Muscle of leg (tissue), 11 donors: ENCODE measurements around the gene C16orf92. TPM values are rescaled to one million over a fixed set of nuclear protein-coding genes. Genes with fewer than 3 reads are reported as not detected.

Experiments
- DNase-seq: peaks from one replicate; pipeline ENCODE4 v3.0.0; 2013
- H3K27ac ChIP-seq: one replicate; pipeline ENCODE4 v1.5.1; 2013; ENCODE audit warnings: mild to moderate bottlenecking, low read length, control low read depth
- H3K27me3 ChIP-seq: one replicate; pipeline ENCODE4 v1.6.1; 2013; ENCODE audit warnings: low read length; ENCODE audit not compliant: control insufficient read depth, insufficient read depth
- H3K36me3 ChIP-seq: one replicate; pipeline ENCODE4 v1.6.1; 2013; ENCODE audit warnings: low read length; ENCODE audit not compliant: control insufficient read depth, insufficient read depth
- H3K4me1 ChIP-seq: one replicate; pipeline ENCODE4 v1.6.1; 2013; ENCODE audit warnings: low read length; ENCODE audit not compliant: control insufficient read depth, insufficient read depth
- H3K4me3 ChIP-seq: one replicate; pipeline ENCODE4 v1.5.1; 2013; ENCODE audit warnings: low read length, control low read depth
- H3K9me3 ChIP-seq: replicated peaks from 2 replicates; pipeline ENCODE4 v1.6.1; 2013; ENCODE audit warnings: low read depth, low read length; ENCODE audit not compliant: control insufficient read depth
- WGBS: methylation state at CpG from one replicate; pipeline ENCODE4 v1.1.5; 2013; ENCODE audit warnings: missing lambda C conversion rate; ENCODE audit not compliant: insufficient coverage; 5-methylcytosine and 5-hydroxymethylcytosine counted together
- polyA plus RNA-seq, 8 donors: library from polyadenylated mRNA; unstranded; fragments of 120-200 nt; gene quantifications; one replicate each; pipeline versions ENCODE4 v1.2.1 to v1.2.3, GENCODE V29; 2013; ENCODE audit warnings: inconsistent platforms in 1 of 8, low replicate concordance in 1 of 8; ENCODE audit not compliant: insufficient read length in 8 of 8, insufficient read depth in 1 of 8
- total RNA-seq: library from RNA; stranded (reverse); fragments of 120-200 nt; gene quantifications from one replicate; pipeline ENCODE4 v1.2.4, GENCODE V29; 2013

Gene C16orf92
- total and polyA plus RNA-seq, 9 donors = not detected

DNA sequence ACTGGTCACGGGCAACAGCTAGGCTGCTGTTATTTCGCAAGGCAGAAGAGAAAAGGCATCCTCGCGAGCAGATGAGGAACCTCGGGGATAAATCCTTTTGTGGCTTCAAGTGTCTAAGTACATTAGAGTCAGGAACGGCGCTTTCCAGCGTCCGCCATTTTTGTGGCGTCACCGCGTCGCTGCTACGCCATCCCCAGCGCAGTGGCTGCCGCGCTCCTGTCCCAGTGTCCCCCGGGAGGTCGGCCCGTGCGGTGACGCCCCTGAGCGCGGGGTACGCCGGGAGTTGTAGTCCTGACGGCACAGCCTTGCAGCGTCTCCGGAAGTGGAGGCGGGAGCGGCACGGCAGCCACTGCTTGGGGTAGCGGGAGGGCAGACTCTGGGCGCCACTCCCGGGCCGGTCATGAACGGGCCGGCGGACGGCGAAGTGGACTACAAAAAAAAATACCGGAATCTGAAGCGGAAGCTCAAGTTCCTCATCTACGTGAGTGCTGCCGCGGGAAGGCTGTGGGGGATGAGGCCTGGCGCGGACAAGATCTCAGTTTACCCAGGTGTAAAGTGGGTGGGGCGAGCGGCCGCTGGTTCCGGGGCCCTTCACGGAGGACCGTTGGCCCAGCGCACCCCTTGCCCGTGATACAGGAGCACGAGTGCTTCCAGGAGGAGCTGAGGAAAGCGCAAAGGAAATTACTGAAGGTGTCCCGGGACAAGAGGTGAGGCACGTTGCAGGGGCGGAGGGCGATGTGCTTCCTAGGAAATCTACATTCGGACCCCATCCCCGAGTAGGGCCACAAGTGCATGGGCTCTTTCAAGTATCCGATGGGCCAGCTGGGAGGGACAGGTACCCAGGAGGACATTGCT is 26.9 kb upstream of the C16orf92 start, which contains the start of gene INO80E:
INO80E (plus strand) TSS at position 331 of the 855 bp plus-strand sequence; CDS start at position 401, 70 bp downstream.
- under 1% methylated on average over 65 of the region's 65 CpGs for WGBS
- DNase-seq = peak; percentile 99
- Histone ChIP-seq H3K4me3 (peak within 1 kb of the TSS; percentile 71), H3K27me3 (no peaks in the 10 kb centered on the region), H3K36me3 (peaks cover 50% of the 10 kb centered on the region), H3K27ac (peak within 1 kb of the TSS; percentile 98), H3K4me1 (peaks cover 17% of the 10 kb centered on the region), H3K9me3 (no peaks in the 10 kb centered on the region)

DNA sequence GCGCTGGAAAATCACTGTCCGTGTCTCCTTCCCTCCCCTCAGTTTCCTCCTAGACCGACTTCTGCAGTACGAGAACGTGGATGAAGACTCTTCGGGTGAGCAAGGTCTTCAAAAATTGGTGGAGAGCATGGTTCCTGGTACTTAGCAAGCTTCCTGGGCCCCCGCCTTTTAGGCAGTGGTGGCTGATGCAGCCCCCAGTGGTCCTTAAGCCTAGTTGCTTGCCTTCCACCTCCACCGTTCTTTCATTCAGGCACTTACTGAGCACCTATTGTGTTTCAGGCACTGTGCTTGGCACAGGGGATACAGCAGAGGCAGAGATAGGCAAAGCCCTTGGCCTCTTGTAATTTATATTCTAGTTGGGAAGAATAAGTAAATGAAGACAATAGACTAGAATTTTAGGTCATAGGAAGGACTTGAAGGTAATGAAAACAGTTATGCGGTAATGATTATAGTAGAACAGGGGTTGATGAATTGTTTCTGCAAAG is 26.2 kb upstream of the C16orf92 start:
- Histone ChIP-seq H3K36me3 (peaks cover 49% of the 10 kb centered on the region), H3K4me1 (peaks cover 17% of the 10 kb centered on the region), H3K4me3 (peak overlapping the region; percentile 71), H3K27me3 (no peaks in the 10 kb centered on the region), H3K9me3 (no peaks in the 10 kb centered on the region), H3K27ac (no peak overlapping the region)
- WGBS = 0% methylated on average over 1 of the region's 9 CpGs
- no peak for DNase-seq

DNA sequence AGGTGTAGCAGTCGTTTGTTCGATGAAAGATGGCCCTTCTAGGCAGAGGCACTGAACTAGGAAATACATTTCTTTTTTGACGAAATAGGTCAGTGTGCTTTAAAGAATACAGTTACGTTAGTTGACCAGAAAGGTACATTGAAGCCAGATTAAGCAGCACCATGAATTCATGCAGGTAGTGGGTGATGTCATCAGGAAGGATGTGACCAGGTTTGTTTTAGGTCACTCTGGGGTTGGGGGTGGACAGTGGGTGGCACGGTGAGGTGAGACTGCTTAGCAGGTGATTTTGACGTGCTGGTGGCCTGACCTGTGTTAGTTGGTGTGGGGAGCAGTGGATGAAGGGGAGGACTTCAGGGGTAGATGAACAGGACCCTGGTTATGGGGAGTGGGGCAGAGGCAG is 23.4 kb upstream of the C16orf92 start:
- Histone ChIP-seq H3K36me3 (peaks cover 48% of the 10 kb centered on the region), H3K4me1 (peaks cover 14% of the 10 kb centered on the region), H3K27ac (no peak overlapping the region), H3K9me3 (no peaks in the 10 kb centered on the region), H3K4me3 (no peak overlapping the region), H3K27me3 (no peaks in the 10 kb centered on the region)
- WGBS = 91% methylated on average over 6 of the region's 6 CpGs
- no peak for DNase-seq

DNA sequence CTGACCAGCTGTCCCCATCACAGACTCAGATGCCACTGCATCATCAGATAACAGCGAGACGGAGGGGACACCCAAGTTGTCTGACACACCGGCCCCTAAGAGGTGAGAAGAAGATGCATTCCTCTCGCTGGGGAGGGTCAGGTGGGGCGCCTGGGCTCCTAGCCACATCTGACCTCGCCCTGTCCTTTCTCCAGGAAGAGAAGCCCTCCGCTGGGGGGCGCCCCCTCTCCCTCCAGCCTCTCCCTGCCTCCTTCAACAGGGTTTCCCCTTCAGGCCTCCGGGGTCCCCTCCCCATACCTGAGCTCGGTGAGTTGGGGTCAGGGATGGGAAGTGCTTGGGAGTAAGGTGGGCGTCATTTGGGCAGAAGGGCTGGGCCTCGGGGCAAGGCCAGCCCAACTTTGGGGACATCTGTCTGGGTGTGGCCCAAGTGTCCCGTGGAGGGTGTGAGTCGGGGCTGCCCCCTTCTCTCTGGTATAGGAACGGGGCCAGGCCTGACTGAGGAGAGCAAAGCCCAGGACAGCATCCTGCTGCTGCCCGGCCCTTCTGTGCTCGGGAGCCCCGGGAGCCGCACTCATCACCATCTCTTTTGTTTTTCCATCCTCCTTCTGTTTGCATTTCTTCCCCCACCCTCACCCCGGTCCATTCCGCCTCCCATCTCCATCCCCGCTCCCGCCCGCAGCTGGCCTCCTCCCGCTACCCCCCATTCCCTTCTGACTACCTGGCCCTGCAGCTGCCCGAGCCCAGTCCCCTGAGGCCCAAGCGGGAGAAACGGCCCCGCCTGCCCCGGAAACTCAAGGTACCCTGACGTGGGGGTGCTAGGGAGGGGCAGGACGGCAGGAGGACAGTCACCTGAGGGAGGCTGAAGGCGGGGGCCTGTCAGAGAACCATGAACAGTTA is 22.0 kb upstream of the C16orf92 start:
- Histone ChIP-seq H3K4me3 (no peak overlapping the region), H3K9me3 (no peaks in the 10 kb centered on the region), H3K27me3 (no peaks in the 10 kb centered on the region), H3K27ac (no peak overlapping the region), H3K4me1 (peaks cover 9% of the 10 kb centered on the region), H3K36me3 (peaks cover 49% of the 10 kb centered on the region)
- DNase-seq = no peak
- WGBS = 66% methylated on average over 25 of the region's 33 CpGs

DNA sequence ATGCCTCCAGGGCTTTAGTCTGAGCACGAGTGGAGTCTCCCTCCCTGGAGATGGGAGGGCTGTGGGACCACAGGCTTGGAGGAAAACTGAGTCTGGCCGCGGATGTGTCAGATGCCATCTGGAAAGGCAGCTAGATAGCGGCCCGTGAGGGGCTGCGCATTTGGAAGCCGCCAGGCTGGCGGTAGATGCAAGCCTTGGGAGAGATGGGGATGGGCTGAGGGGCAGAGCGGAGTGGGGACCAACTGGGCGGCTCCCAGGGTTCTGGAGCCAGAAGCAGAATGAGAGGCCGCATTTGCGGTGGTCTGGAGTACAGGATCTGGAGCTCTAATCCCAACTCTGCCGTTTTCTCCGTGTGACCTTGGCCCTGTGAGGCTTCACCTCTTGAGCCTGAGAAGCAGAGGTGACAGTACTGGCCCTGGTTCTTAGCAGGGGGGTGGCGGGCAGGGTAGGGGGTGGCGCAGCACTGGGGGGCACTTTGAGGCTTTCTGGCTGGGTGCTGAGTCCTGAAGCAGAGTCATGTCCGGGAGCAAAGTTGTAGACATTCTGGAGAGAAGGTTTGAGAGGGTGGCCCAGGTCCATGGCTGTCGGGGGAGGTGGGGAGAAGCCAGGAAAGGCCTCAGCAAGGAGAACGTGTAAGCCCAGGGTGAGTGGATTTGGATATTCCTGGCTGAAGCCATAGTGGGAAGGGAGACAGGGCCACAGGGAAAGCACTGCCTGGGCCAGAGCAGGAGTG is 20.2 kb upstream of the C16orf92 start:
- Histone ChIP-seq H3K4me1 (peaks cover 3% of the 10 kb centered on the region), H3K27me3 (no peaks in the 10 kb centered on the region), H3K9me3 (no peaks in the 10 kb centered on the region), H3K27ac (no peak overlapping the region), H3K36me3 (peaks cover 49% of the 10 kb centered on the region), H3K4me3 (no peak overlapping the region)
- 79% methylated on average over 19 of the region's 19 CpGs for WGBS
- no peak for DNase-seq

DNA sequence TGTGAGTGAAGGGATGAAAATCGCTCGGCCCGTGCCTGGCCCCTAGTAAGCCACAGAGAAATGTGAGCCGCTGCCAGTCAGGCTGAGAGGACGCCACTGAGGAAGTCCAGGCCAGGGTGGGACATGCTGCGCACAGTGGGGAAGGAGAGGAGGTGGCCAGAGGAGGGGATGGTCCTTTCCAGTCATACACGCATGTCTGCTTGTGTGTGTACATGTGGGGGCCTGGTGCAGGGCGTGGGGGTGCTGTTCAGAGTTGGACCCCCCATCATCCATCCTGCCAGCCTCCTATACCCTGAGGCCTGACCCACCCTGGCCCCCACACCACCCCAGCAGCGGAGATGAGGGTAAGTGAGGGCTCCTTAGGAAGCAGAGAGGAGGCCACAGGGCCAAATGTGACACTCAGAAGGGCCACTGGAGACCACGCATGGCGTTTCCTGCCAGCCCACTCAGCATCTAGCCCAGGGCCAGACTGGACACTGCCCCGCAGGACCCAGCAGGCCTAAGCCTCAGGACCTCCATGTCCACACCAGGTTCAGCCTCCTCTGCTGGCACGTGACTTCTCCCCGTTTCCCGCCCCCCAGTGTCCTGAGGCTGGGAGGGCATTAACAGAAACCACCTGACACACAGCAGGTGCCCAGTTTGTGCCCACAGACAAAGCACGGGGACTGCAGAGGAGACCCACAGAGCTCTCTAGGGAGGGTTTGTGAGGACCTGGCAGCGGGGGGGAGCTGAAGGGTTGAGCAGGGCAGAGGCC is 19.2 kb upstream of the C16orf92 start:
- Histone ChIP-seq H3K27me3 (peaks cover 6% of the 10 kb centered on the region), H3K27ac (no peak overlapping the region), H3K4me1 (peaks cover 3% of the 10 kb centered on the region), H3K4me3 (no peak overlapping the region), H3K36me3 (peaks cover 48% of the 10 kb centered on the region), H3K9me3 (no peaks in the 10 kb centered on the region)
- 78% methylated on average over 8 of the region's 17 CpGs for WGBS
- DNase-seq = no peak

DNA sequence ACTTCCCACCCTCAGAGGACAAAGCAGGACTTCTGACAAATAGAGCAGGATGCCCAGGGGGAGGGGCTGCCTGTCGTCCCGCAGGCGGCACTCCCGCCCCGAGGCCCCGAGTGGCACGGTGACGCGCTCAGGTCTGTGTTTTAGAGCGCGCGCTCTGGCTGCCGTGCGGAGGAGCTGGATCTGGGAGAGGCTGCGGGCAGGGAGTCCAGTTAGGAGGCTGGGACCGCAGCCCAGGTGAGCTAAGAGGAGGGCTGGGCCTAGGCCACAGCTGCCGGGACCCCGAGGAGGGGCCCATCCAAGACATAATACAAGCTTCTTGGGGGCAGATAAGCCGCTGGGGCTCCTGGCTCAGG is 18.6 kb upstream of the C16orf92 start:
- Histone ChIP-seq H3K4me1 (peaks cover 3% of the 10 kb centered on the region), H3K9me3 (no peaks in the 10 kb centered on the region), H3K27me3 (peaks cover 11% of the 10 kb centered on the region), H3K36me3 (peaks cover 44% of the 10 kb centered on the region), H3K27ac (no peak overlapping the region), H3K4me3 (no peak overlapping the region)
- no peak for DNase-seq
- 80% methylated on average over 16 of the region's 19 CpGs for WGBS

DNA sequence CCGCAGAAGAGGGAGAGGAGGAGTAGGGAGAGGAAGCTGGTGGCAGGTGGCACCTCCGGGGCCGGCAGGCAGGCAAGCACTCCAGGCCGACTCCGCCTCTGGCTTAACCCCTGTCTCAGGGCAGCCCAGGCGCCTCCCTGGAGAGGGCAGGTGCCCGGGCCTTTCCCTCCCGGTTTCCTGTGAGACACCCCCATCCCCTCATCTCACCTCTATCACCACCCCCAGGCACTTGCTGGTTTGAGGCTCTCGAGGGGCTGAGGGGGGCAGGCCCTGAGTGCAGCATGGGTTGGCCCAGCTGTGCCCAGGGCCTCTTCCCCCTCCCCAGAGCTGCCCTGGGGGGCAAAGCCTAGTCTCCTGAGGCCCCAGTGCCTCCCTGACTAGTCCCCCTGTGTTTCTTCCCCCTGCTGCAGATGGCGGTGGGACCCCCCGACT is 18.2 kb upstream of the C16orf92 start:
- Histone ChIP-seq H3K4me3 (no peak overlapping the region), H3K4me1 (peaks cover 3% of the 10 kb centered on the region), H3K27ac (no peak overlapping the region), H3K36me3 (peaks cover 42% of the 10 kb centered on the region), H3K27me3 (peaks cover 16% of the 10 kb centered on the region), H3K9me3 (no peaks in the 10 kb centered on the region)
- no peak for DNase-seq
- WGBS = 38% methylated on average over 4 of the region's 11 CpGs

DNA sequence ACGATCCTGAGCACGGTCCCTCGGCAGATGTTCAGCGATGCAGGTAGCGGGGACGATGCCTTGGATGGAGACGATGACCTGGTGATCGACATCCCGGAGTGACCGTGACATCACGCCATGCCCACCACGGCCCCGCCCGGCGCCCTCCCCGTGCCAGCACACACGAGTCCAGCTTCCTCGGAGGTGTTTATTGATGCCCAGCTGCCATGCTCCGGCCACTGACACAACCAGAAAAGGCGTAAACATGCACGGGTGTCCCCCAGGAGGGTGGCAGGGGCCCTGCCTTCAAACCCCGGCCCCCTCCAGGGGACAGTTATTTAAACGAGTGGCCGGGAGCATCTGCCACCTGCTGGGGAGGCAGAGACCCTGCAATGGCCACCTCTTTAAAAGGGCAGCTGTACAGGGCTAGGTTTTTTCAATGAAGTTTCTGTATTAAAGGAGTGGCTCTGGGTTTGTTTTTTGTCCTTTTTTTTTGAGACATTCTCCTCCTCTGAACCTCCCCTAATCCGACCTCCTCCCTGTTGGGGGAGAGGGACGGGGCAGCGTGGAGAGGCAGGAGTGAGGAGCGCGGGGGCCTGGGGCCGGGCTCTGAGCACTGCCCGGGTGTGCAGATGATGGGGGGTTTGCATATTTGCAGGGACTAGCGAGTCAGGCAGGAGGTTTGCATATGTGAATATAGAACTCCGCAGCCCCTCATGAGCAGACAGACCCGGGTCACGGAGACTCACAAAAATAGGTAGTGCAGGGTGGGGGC is 17.5 kb upstream of the C16orf92 start:
- Histone ChIP-seq H3K27me3 (peaks cover 23% of the 10 kb centered on the region), H3K36me3 (peaks cover 36% of the 10 kb centered on the region), H3K4me3 (no peak overlapping the region), H3K9me3 (no peaks in the 10 kb centered on the region), H3K27ac (no peak overlapping the region), H3K4me1 (peaks cover 10% of the 10 kb centered on the region)
- WGBS = 58% methylated on average over 28 of the region's 35 CpGs
- peak; percentile 48 for DNase-seq
